SU-DHL-6 (cell line): ENCODE results near the gene POU6F1.

Experiments used
- H2AFZ ChIP-seq: fragments of 200-600 bp; sonication (generic); 2 replicates; pipeline ENCODE4 v1.6.1; 2014; ENCODE audit warnings: low read depth, mild to moderate bottlenecking, moderate library complexity, mixed read lengths, antibody characterized with exemption, low read length; ENCODE audit not compliant: severe bottlenecking
- H3F3A ChIP-seq: fragments of 200-600 bp; shearing (Covaris generic); 2 replicates; pipeline ENCODE4 v1.6.0; 2016; ENCODE audit warnings: antibody characterized with exemption, mild to moderate bottlenecking; ENCODE audit not compliant: insufficient read depth
- H3K27ac ChIP-seq: fragments of 200-600 bp; sonication (generic); 2 replicates; pipeline ENCODE4 v1.5.1; 2016; ENCODE audit warnings: low read depth, mild to moderate bottlenecking, low read length, moderate library complexity, mixed read lengths
- H3K27me3 ChIP-seq: fragments of 200-600 bp; sonication (generic), shearing (Covaris generic); 2 replicates; pipeline ENCODE4 v1.6.0; 2014; ENCODE audit warnings: mild to moderate bottlenecking, low read length
- H3K36me3 ChIP-seq: fragments of 200-600 bp; sonication (generic); 2 replicates; pipeline ENCODE4 v1.6.1; 2014; ENCODE audit warnings: mild to moderate bottlenecking, low read length, mixed read lengths
- H3K4me2 ChIP-seq: fragments of 300-600, 200-600 bp; shearing (Covaris generic), sonication (generic); 2 replicates; pipeline ENCODE4 v1.6.0; 2014; ENCODE audit warnings: low read length, low read depth, mild to moderate bottlenecking; ENCODE audit not compliant: poor library complexity, severe bottlenecking
- H3K4me3 ChIP-seq: fragments of 200-600 bp; sonication (generic); 2 replicates; pipeline ENCODE4 v1.5.1; 2014; ENCODE audit warnings: antibody characterized with exemption, low read length, mild to moderate bottlenecking, mixed read lengths; ENCODE audit not compliant: insufficient read depth, poor library complexity, severe bottlenecking
- H3K79me2 ChIP-seq: fragments of 200-600 bp; sonication (generic); 2 replicates; pipeline ENCODE4 v1.6.1; 2014; ENCODE audit warnings: mild to moderate bottlenecking, low read length, moderate library complexity; ENCODE audit not compliant: insufficient read depth
- H3K9ac ChIP-seq: fragments of 200-600 bp; sonication (generic); 2 replicates; pipeline ENCODE4 v1.7.0; 2014; ENCODE audit warnings: mild to moderate bottlenecking, low read length
- H3K9me2 ChIP-seq: fragments of 200-600 bp; sonication (generic); replicated peaks from 2 replicates; pipeline ENCODE4 v1.6.1; 2014; ENCODE audit warnings: low read length; ENCODE audit not compliant: insufficient read depth
- H3K9me3 ChIP-seq: fragments of 200-600 bp; sonication (generic); 2 replicates; pipeline ENCODE4 v1.6.1; 2014; ENCODE audit warnings: low read length, mixed read lengths; ENCODE audit not compliant: insufficient read depth
- H4K20me1 ChIP-seq: fragments of 200-600 bp; sonication (generic); 2 replicates; pipeline ENCODE4 v1.6.1; 2014; ENCODE audit warnings: low read depth, mild to moderate bottlenecking, antibody characterized with exemption, low read length, moderate library complexity, mixed read lengths
- EZH2phosphoT487 ChIP-seq: fragments of 200-600 bp; sonication (generic), shearing (Covaris generic); conservative IDR thresholded peaks from 2 replicates; pipeline ENCODE4 v1.6.1; 2018; ENCODE audit warnings: mild to moderate bottlenecking, antibody characterized with exemption, low read length, moderate library complexity, mixed read lengths
- TF ChIP-seq, protein P1 (sequence below): fragments of 200-600 bp; sonication (generic); IDR thresholded peaks from one replicate; pipeline ENCODE4 v1.5.1; 2017; ENCODE audit warnings: antibody characterized with exemption, mild to moderate bottlenecking, low read length, moderate library complexity; ENCODE audit not compliant: insufficient read depth, poor library complexity, severe bottlenecking

Gene POU6F1

DNA sequence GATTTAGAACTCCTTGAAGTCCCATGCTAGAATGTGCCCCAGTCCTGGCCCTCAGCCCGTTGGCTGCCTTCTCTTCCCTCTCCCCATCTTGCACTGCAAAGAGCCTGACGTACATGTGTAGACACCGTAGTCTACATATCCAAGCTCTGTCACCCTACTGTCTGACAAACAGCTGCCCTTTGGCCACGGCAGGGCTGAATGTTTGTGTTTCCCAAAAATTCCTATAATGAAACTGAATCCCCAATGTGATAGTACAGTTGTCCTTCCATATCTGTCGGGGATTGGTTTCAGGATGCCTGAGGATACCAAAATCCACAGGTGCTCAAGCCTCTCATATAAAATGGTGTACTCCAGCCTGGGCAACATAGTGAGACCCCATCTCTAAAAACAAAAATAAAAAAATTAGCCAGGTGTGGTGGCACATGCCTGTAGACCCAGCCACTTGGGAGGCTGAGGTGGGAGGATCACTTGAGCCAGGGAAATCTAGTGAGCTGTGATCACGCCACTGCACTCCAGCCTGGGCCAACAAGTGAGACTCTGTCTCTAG is 32.6 kb downstream of the POU6F1 start:
- no peak overlapping the region for H3K4me3 ChIP-seq
- no peak overlapping the region for H3K4me2 ChIP-seq

DNA sequence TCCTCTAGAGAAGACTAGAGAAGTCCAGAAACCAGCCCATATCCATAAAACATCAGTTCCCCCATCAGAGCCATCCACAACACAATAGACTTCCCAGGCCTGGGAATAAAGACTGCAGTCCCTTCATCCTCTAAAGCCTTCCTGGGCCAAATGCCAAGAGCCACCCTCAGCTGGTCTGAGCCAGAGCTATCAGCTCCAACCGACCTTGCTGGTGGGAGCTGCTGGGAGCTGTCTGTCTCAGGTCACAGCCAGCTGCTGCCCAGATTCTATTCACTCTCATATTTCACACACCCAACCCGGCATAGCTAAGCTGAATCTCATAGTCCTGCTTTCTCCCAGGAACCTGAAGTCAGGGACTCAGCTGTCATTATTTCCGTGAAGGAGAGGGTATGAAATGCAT is 34.0 kb downstream of the POU6F1 start:
- no peaks in the 10 kb centered on the region for H3K27me3 ChIP-seq
- no peaks in the 10 kb centered on the region for H3K36me3 ChIP-seq
- no peak overlapping the region for H3K27ac ChIP-seq
- no peak overlapping the region for H3K4me2 ChIP-seq
- H3F3A ChIP-seq: no peaks in the 10 kb centered on the region
- H3K79me2 ChIP-seq: no peaks in the 10 kb centered on the region
- H4K20me1 ChIP-seq: no peaks in the 10 kb centered on the region
- TF ChIP-seq EZH2phosphoT487: no peak
- TF ChIP-seq, protein P1, sequence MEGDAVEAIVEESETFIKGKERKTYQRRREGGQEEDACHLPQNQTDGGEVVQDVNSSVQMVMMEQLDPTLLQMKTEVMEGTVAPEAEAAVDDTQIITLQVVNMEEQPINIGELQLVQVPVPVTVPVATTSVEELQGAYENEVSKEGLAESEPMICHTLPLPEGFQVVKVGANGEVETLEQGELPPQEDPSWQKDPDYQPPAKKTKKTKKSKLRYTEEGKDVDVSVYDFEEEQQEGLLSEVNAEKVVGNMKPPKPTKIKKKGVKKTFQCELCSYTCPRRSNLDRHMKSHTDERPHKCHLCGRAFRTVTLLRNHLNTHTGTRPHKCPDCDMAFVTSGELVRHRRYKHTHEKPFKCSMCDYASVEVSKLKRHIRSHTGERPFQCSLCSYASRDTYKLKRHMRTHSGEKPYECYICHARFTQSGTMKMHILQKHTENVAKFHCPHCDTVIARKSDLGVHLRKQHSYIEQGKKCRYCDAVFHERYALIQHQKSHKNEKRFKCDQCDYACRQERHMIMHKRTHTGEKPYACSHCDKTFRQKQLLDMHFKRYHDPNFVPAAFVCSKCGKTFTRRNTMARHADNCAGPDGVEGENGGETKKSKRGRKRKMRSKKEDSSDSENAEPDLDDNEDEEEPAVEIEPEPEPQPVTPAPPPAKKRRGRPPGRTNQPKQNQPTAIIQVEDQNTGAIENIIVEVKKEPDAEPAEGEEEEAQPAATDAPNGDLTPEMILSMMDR: no peak
- H2AFZ ChIP-seq: no peak overlapping the region
- H3K9ac ChIP-seq: no peak overlapping the region
- H3K9me2 ChIP-seq: no peaks in the 10 kb centered on the region
- H3K9me3 ChIP-seq: no peaks in the 10 kb centered on the region
- H3K4me3 ChIP-seq: no peak overlapping the region

More for the DNA sequence above, 32.6 kb downstream of the POU6F1 start:
- Histone ChIP-seq H3K27ac (no peak overlapping the region), H3K79me2 (no peaks in the 10 kb centered on the region), H3F3A (no peaks in the 10 kb centered on the region), H4K20me1 (no peaks in the 10 kb centered on the region), H3K9me3 (no peaks in the 10 kb centered on the region), H3K9ac (no peak overlapping the region), H2AFZ (no peak overlapping the region), H3K27me3 (no peaks in the 10 kb centered on the region), H3K36me3 (no peaks in the 10 kb centered on the region), H3K9me2 (no peaks in the 10 kb centered on the region)
- TF ChIP-seq, protein P1: no peak
- no peak for TF ChIP-seq EZH2phosphoT487

DNA sequence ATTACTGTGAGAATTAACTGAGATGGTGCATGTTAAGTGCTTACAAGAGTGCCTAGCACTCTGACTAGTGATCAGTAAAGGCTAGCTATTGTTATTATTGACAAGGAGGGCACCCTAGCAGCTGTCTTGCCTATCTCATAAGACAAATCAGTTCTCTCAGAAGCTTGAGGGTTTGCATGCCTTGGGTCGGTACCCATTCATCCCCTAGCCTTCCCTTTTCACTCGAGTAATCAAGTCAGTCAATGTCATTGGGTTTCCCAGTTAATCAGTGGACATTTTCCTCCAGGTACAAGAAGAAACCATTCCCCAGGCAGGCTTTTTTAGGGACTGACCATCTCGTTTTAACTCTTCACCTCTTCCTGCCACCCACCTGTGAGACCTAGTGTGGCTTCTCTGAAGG is 34.5 kb downstream of the POU6F1 start:
- Histone ChIP-seq H3F3A (no peaks in the 10 kb centered on the region), H3K4me2 (no peak overlapping the region), H3K9me3 (no peaks in the 10 kb centered on the region), H3K36me3 (no peaks in the 10 kb centered on the region), H3K9ac (no peak overlapping the region), H3K27me3 (no peaks in the 10 kb centered on the region), H4K20me1 (no peaks in the 10 kb centered on the region), H3K79me2 (no peaks in the 10 kb centered on the region), H3K27ac (no peak overlapping the region), H3K4me3 (no peak overlapping the region), H3K9me2 (no peaks in the 10 kb centered on the region), H2AFZ (no peak overlapping the region)
- TF ChIP-seq, protein P1: no peak
- TF ChIP-seq EZH2phosphoT487: no peak
